GM12878 (cell line): ENCODE data around the gene HMCES. TPM values are rescaled to one million over a fixed set of nuclear protein-coding genes. Genes with fewer than 3 reads are reported as not detected.

Source experiments
- ATAC-seq: fragments of 200-7000 bp; cut with Tn5 transposase; 3 replicates; pipeline ENCODE4 v1.9.1; 2020; ENCODE audit warnings: mild to moderate bottlenecking, moderate library complexity
- BruUV-seq: library from RNA; stranded (reverse); fragments of 400-500 nt; replicated peaks from 2 replicates; lab custom pipeline; 2021; lab: Mats Ljungman, UMichigan
- CTCF ChIA-PET: fragments of 300-600 bp; sonication (Branson Sonifier 250); formaldehyde crosslinking; extraction: SDS; loops from one replicate; lab custom pipeline; 2021; ENCODE audit warnings: inconsistent platforms; lab: Yijun Ruan, JAX
- POLR2A ChIA-PET: fragments of 350-600 bp; formaldehyde crosslinking; extraction: SDS; loops from one replicate; lab custom pipeline; 2021; ENCODE audit warnings: inconsistent platforms; lab: Charles Lee
- RAD21 ChIA-PET: fragments of 300-600 bp; sonication (Branson Sonifier 250); formaldehyde crosslinking; loops from one replicate; lab custom pipeline; 2023; ENCODE audit warnings: antibody characterized with exemption; ENCODE audit not compliant: unreplicated experiment; lab: Charles Lee
- SMC1A ChIA-PET: fragments of 300-600 bp; sonication (Branson Sonifier 250); formaldehyde crosslinking; loops from one replicate; lab custom pipeline; 2023; ENCODE audit not compliant: unreplicated experiment, uncharacterized antibody; lab: Charles Lee
- DNase-seq: peaks from one replicate; pipeline ENCODE4 v3.0.0-alpha.2; 2011; ENCODE audit warnings: low read depth, low spot score
- FAIRE-seq: peaks from 3 replicates; lab custom pipeline; 2011; peaks lifted over from hg19 to GRCh38; lab: Jason Lieb, UNC
- H2AFZ ChIP-seq: 2 replicates; pipeline ENCODE4 v1.6.0; 2011; ENCODE audit warnings: low read depth, low read length, control low read depth; ENCODE audit not compliant: control insufficient read depth
- H3K27ac ChIP-seq: 2 replicates; pipeline ENCODE4 v1.5.1; 2011; ENCODE audit warnings: control low read depth; ENCODE audit not compliant: control insufficient read depth, insufficient read depth
- H3K27me3 ChIP-seq, 2 experiments: replicated peaks in 1 of 2; 2 replicates each; pipeline versions ENCODE4 v1.6.0 to v1.6.1; 2011; ENCODE audit warnings: low read length in 1 of 2; ENCODE audit not compliant: control insufficient read depth in 2 of 2, insufficient read depth in 2 of 2
- H3K36me3 ChIP-seq, 2 experiments: 2 replicates each; pipeline ENCODE4 v1.5.1; 2011; ENCODE audit warnings: low read length in 1 of 2; ENCODE audit not compliant: control insufficient read depth in 2 of 2, insufficient read depth in 2 of 2
- H3K4me1 ChIP-seq: 2 replicates; pipeline ENCODE4 v1.6.1; 2011; ENCODE audit warnings: mild to moderate bottlenecking, low read length, moderate library complexity, mixed read lengths; ENCODE audit not compliant: control insufficient read depth, insufficient read depth
- H3K4me2 ChIP-seq: 2 replicates; pipeline ENCODE4 v1.6.0; 2011; ENCODE audit warnings: control low read depth; ENCODE audit not compliant: control insufficient read depth, insufficient read depth
- H3K4me3 ChIP-seq: fragments of 200-600 bp; sonication (generic); 2 replicates; pipeline ENCODE4 v1.5.1; 2016
- H3K79me2 ChIP-seq: 2 replicates; pipeline ENCODE4 v1.6.0; 2011; ENCODE audit warnings: low read length; ENCODE audit not compliant: control insufficient read depth, insufficient read depth
- H3K9ac ChIP-seq: 2 replicates; pipeline ENCODE4 v1.8.0; 2011; ENCODE audit warnings: low read length, control low read depth, mixed read lengths; ENCODE audit not compliant: control insufficient read depth, insufficient read depth
- H3K9me3 ChIP-seq: replicated peaks from 3 replicates; pipeline ENCODE4 v1.5.1; 2011; ENCODE audit warnings: mild to moderate bottlenecking, low read length; ENCODE audit not compliant: control insufficient read depth, insufficient read depth
- H4K20me1 ChIP-seq: 2 replicates; pipeline ENCODE4 v1.6.0; 2011; ENCODE audit not compliant: control insufficient read depth, insufficient read depth
- ASH2L ChIP-seq: fragments of 300-600, 200-600 bp; sonication (generic); IDR thresholded peaks from 2 replicates; pipeline ENCODE4 v1.6.1; 2017; ENCODE audit warnings: low read depth, mild to moderate bottlenecking, borderline replicate concordance
- BMI1 ChIP-seq: fragments of 450-650 bp; IDR thresholded peaks from 2 replicates; pipeline ENCODE4 v1.6.1; 2016; ENCODE audit warnings: mild to moderate bottlenecking, moderate library complexity, borderline replicate concordance
- CBX5 ChIP-seq: sonication (generic); IDR thresholded peaks from 2 replicates; pipeline ENCODE4 v1.6.1; 2016; ENCODE audit warnings: low read depth, moderate library complexity, mild to moderate bottlenecking, inconsistent platforms
- CHD4 ChIP-seq: fragments of 200-600 bp; sonication (generic); IDR thresholded peaks from 2 replicates; pipeline ENCODE4 v1.6.1; 2016; ENCODE audit warnings: mild to moderate bottlenecking
- DPF2 ChIP-seq: fragments of 450-650 bp; IDR thresholded peaks from 2 replicates; pipeline ENCODE4 v1.6.1; 2017; ENCODE audit warnings: mild to moderate bottlenecking
- MEF2A ChIP-seq: IDR thresholded peaks from 2 replicates; pipeline ENCODE4 v1.6.1; 2011; ENCODE audit warnings: low read depth, mild to moderate bottlenecking, low read length, moderate library complexity; ENCODE audit not compliant: insufficient read depth
- MTA3 ChIP-seq: IDR thresholded peaks from 2 replicates; pipeline ENCODE4 v1.6.1; 2012; ENCODE audit warnings: low read length, inconsistent platforms, borderline replicate concordance
- RUNX3 ChIP-seq: IDR thresholded peaks from 2 replicates; pipeline ENCODE4 v1.6.1; 2012; ENCODE audit warnings: low read length, inconsistent platforms
- SIN3A ChIP-seq: IDR thresholded peaks from 2 replicates; pipeline ENCODE4 v1.6.1; 2012; ENCODE audit warnings: low read depth, low read length, improper control_type of control experiment
- SIX5 ChIP-seq: IDR thresholded peaks from 2 replicates; pipeline ENCODE4 v1.6.1; 2011; ENCODE audit warnings: mild to moderate bottlenecking, low read depth, low read length, moderate library complexity; ENCODE audit not compliant: severe bottlenecking
- SMARCA5 ChIP-seq: fragments of 450-650 bp; IDR thresholded peaks from 2 replicates; pipeline ENCODE4 v1.6.1; 2017; ENCODE audit warnings: mild to moderate bottlenecking
- STAT1 ChIP-seq: fragments of 450-650 bp; conservative IDR thresholded peaks from 2 replicates; pipeline ENCODE4 v1.6.1; 2014; ENCODE audit warnings: antibody characterized with exemption, mild to moderate bottlenecking
- SUPT20H ChIP-seq: IDR thresholded peaks from 2 replicates; pipeline ENCODE4 v1.6.1; 2011; ENCODE audit warnings: low read depth, mild to moderate bottlenecking, low read length, moderate library complexity, borderline replicate concordance; ENCODE audit not compliant: control insufficient read depth
- TCF7 ChIP-seq: IDR thresholded peaks from 2 replicates; pipeline ENCODE4 v1.6.1; 2014; ENCODE audit warnings: antibody characterized with exemption, borderline replicate concordance
- WGBS: methylation state at CpG from one replicate; pipeline ENCODE4 v1.1.6; 2016; ENCODE audit warnings: low lambda C conversion rate; ENCODE audit not compliant: insufficient replicate concordance, insufficient coverage; ENCODE audit errors: missing lambda C conversion rate; 5-methylcytosine and 5-hydroxymethylcytosine counted together
- in situ Hi-C: fragments of 300-500 bp; cut with MboI; formaldehyde crosslinking; loops from 9 replicates; pipeline ENCODE4 v1.14.3; 2018; ENCODE audit warnings: mixed read lengths
- intact Hi-C: fragments of 100-400 bp; cut with micrococcal nuclease; formaldehyde crosslinking; loops from one replicate; pipeline ENCODE4 v1.14.2; 2022; ENCODE audit not compliant: unreplicated experiment
- polyA plus RNA-seq, 11 experiments: library from polyadenylated mRNA; depleted of rRNA in 4 of 11; unstranded in 6 of 11; stranded (reverse) in 5 of 11; fragments of >200 nt; fragmentation: Nextera tagmentation in 4 of 11; fragmentation: Illumina TruSeq in 1 of 11; extraction: Ambion mirVana in 4 of 11; extraction: Trizol in 1 of 11; gene quantifications; 1 replicate in 1 of 11; 2 replicates in 10 of 11; pipeline versions ENCODE4 v1.2.1 to v1.2.3, GENCODE V29; 2011 to 2016; ENCODE audit warnings: inconsistent platforms in 2 of 11, missing spikeins in 2 of 11, low read depth in 1 of 11
- total RNA-seq, 4 experiments: library from RNA; depleted of rRNA in 3 of 4; stranded (reverse); fragments of >200 nt in 3 of 4; fragmentation: Illumina TruSeq in 1 of 4; extraction: Trizol in 1 of 4; gene quantifications; 2 replicates each; pipeline versions ENCODE4 v1.2.1 to v1.2.3, GENCODE V29; 2013 to 2021
- TF ChIP-seq, protein P1 (sequence below): fragments of 450-650 bp; IDR thresholded peaks from 2 replicates; pipeline ENCODE4 v1.6.1; 2016; ENCODE audit warnings: mild to moderate bottlenecking, moderate library complexity, borderline replicate concordance
- TF ChIP-seq, protein P2 (sequence below): fragments of 450-650 bp; IDR thresholded peaks from 2 replicates; pipeline ENCODE4 v1.6.1; 2016; ENCODE audit warnings: mild to moderate bottlenecking
- TF ChIP-seq, protein P3 (sequence below): fragments of 450-650 bp; conservative IDR thresholded peaks from 2 replicates; pipeline ENCODE4 v1.6.1; 2017; ENCODE audit warnings: mild to moderate bottlenecking, moderate library complexity

HMCES gene
- total and polyA plus RNA-seq, 10 of the 15 experiments (the other 5 are each of a cell fraction or from before 2014, with no cell fraction given) = 12.4 to 49.8 (median 27.0) TPM

DNA sequence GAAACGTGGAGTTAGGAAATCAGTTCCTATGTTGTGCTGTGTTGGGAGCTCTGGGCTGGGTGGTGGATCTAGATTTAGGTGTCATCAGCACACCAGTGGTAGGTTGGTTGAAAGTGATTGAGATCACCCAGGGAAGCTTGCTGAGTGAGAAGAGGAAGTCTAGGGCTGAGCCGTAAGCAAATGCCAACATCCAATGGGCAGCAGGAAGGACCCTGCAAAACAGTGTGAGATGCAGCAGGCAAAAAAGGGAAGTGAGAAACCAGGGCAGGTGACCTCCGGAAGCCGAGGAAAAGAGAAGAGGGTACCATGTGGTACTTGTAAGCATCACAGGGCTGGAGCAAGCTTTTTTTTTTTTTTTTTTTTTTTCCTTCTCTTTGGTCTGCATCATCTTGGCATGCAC is 45.1 kb upstream of the HMCES start:
- FAIRE-seq = peak; percentile 72
- Histone ChIP-seq H4K20me1 (no peaks in the 10 kb centered on the region), H3K79me2 (no peaks in the 10 kb centered on the region), H3K27ac (no peak overlapping the region), H3K27me3 (no peaks in the 10 kb centered on the region), H3K4me3 (no peak overlapping the region), H2AFZ (peak overlapping the region; percentile 25; the same call in 1 of the 2 replicates), H3K4me1 (peaks cover 7% of the 10 kb centered on the region), H3K36me3 (no peaks in the 10 kb centered on the region), H3K9ac (no peak overlapping the region), H3K9me3 (no peaks in the 10 kb centered on the region), H3K4me2 (no peak overlapping the region)
- intact Hi-C loops (no loop called here), in situ Hi-C loops (no loop called here)
- CTCF ChIA-PET = interaction anchor here (1.1 to 2.0 kb wide), 7 partner anchors 10 to 263 kb away, joined by 4 to 12 read pairs (median 4); a partner anchor contains a TSS
- 0% methylated on average over 4 of the region's 4 CpGs for WGBS
- RAD21 ChIA-PET = interaction anchor here (0.6 to 2.1 kb wide), 6 partner anchors 8 to 180 kb away, joined by 3 to 6 read pairs (median 4); no protein-coding TSS in a partner anchor
- POLR2A ChIA-PET = interaction anchor here (0.5 to 1.2 kb wide), 10 partner anchors 9 to 1617 kb away, joined by 3 to 9 read pairs (median 4); partner anchors contain the start of genes COPG1 and RAB43
- peak; percentile 97 for ATAC-seq
- SMC1A ChIA-PET = interaction anchor here (0.8 to 1.7 kb wide), 5 partner anchors 12 to 263 kb away, joined by 3 to 8 read pairs (median 3); no protein-coding TSS in a partner anchor
- peak; percentile 91 for DNase-seq
- no TSS peak for BruUV-seq
- TF ChIP-seq, protein P1, sequence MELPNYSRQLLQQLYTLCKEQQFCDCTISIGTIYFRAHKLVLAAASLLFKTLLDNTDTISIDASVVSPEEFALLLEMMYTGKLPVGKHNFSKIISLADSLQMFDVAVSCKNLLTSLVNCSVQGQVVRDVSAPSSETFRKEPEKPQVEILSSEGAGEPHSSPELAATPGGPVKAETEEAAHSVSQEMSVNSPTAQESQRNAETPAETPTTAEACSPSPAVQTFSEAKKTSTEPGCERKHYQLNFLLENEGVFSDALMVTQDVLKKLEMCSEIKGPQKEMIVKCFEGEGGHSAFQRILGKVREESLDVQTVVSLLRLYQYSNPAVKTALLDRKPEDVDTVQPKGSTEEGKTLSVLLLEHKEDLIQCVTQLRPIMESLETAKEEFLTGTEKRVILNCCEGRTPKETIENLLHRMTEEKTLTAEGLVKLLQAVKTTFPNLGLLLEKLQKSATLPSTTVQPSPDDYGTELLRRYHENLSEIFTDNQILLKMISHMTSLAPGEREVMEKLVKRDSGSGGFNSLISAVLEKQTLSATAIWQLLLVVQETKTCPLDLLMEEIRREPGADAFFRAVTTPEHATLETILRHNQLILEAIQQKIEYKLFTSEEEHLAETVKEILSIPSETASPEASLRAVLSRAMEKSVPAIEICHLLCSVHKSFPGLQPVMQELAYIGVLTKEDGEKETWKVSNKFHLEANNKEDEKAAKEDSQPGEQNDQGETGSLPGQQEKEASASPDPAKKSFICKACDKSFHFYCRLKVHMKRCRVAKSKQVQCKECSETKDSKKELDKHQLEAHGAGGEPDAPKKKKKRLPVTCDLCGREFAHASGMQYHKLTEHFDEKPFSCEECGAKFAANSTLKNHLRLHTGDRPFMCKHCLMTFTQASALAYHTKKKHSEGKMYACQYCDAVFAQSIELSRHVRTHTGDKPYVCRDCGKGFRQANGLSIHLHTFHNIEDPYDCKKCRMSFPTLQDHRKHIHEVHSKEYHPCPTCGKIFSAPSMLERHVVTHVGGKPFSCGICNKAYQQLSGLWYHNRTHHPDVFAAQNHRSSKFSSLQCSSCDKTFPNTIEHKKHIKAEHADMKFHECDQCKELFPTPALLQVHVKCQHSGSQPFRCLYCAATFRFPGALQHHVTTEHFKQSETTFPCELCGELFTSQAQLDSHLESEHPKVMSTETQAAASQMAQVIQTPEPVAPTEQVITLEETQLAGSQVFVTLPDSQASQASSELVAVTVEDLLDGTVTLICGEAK = no peak
- no peak for TF ChIP-seq CBX5
- TF ChIP-seq CHD4 = no peak
- no peak for TF ChIP-seq ASH2L
- TF ChIP-seq TCF7 = no peak
- TF ChIP-seq SIN3A = no peak
- TF ChIP-seq MTA3 = no peak
- TF ChIP-seq MEF2A = no peak
- TF ChIP-seq, protein P2, sequence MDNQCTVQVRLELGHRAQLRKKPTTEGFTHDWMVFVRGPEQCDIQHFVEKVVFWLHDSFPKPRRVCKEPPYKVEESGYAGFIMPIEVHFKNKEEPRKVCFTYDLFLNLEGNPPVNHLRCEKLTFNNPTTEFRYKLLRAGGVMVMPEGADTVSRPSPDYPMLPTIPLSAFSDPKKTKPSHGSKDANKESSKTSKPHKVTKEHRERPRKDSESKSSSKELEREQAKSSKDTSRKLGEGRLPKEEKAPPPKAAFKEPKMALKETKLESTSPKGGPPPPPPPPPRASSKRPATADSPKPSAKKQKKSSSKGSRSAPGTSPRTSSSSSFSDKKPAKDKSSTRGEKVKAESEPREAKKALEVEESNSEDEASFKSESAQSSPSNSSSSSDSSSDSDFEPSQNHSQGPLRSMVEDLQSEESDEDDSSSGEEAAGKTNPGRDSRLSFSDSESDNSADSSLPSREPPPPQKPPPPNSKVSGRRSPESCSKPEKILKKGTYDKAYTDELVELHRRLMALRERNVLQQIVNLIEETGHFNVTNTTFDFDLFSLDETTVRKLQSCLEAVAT = peak; percentile 55; the same call in 1 of the 2 replicates
- no peak for TF ChIP-seq BMI1
- TF ChIP-seq DPF2 = peak; percentile 61
- TF ChIP-seq SUPT20H = no peak
- TF ChIP-seq SIX5 = no peak
- no peak for TF ChIP-seq SMARCA5
- TF ChIP-seq, protein P3, sequence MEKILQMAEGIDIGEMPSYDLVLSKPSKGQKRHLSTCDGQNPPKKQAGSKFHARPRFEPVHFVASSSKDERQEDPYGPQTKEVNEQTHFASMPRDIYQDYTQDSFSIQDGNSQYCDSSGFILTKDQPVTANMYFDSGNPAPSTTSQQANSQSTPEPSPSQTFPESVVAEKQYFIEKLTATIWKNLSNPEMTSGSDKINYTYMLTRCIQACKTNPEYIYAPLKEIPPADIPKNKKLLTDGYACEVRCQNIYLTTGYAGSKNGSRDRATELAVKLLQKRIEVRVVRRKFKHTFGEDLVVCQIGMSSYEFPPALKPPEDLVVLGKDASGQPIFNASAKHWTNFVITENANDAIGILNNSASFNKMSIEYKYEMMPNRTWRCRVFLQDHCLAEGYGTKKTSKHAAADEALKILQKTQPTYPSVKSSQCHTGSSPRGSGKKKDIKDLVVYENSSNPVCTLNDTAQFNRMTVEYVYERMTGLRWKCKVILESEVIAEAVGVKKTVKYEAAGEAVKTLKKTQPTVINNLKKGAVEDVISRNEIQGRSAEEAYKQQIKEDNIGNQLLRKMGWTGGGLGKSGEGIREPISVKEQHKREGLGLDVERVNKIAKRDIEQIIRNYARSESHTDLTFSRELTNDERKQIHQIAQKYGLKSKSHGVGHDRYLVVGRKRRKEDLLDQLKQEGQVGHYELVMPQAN = no peak
- TF ChIP-seq RUNX3 = peak; percentile 45
- TF ChIP-seq STAT1 = no peak
